Astrocyte (in vitro differentiated cells and primary cell): ENCODE data around the gene ASB8.

Experiments used
- EZH2 ChIP-seq: IDR thresholded peaks from 2 replicates; pipeline ENCODE4 v1.6.1; 2012; ENCODE audit warnings: mild to moderate bottlenecking, low read length, inconsistent platforms; ENCODE audit not compliant: insufficient read depth
- TF ChIP-seq, protein P1 (sequence below): IDR thresholded peaks from 2 replicates; pipeline ENCODE4 v1.5.1; 2011; ENCODE audit warnings: low read depth, mild to moderate bottlenecking, inconsistent platforms, low read length, moderate library complexity; ENCODE audit not compliant: insufficient read depth

DNA sequence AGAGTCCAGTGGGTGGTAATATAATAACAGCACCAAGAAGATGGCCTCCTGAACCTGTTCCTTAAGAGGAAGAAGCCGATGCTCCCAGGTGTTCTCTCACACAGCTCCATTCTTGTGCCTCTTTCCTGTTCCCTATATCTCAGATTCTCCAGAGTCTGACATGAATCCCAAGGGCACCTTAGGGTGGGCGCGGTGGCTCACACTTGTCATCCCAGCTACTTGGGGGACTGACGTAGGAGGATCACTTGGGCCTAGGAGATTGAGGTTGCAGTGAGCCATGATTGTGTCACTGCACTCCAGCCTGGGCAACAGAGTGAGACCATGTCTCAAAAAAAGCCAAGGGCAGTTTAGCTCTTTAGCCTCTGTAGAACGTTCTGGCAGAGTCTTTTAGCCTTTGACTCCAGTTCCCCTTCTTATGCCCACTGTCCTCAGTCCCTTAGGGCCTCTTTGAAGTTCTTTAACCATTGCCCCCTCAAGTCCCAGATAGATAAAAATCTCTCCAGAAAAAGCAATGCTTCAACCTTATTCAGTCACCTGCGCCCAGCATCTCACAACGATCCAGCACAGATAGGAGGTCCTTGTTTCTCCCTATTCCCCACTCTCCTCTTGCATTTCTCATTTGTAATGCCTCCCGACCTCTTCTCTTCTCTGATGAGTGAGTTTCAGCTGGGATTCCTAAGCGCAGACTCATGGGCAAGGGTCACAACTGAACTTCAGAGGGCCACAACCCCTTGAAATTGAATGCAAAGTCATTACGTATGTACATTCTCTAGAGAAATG lies 30.8 kb upstream of the ASB8 start:
- TF ChIP-seq, protein P1, sequence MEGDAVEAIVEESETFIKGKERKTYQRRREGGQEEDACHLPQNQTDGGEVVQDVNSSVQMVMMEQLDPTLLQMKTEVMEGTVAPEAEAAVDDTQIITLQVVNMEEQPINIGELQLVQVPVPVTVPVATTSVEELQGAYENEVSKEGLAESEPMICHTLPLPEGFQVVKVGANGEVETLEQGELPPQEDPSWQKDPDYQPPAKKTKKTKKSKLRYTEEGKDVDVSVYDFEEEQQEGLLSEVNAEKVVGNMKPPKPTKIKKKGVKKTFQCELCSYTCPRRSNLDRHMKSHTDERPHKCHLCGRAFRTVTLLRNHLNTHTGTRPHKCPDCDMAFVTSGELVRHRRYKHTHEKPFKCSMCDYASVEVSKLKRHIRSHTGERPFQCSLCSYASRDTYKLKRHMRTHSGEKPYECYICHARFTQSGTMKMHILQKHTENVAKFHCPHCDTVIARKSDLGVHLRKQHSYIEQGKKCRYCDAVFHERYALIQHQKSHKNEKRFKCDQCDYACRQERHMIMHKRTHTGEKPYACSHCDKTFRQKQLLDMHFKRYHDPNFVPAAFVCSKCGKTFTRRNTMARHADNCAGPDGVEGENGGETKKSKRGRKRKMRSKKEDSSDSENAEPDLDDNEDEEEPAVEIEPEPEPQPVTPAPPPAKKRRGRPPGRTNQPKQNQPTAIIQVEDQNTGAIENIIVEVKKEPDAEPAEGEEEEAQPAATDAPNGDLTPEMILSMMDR = no peak
- no peak for TF ChIP-seq EZH2
